HL-60/S4 treated with retinoic acid at 250 ng/mL for 4 days and 3 days (cell line): ENCODE measurements around the gene AAK1.

Source experiments
- in situ Hi-C: fragments of 300-500 bp; cut with MboI; formaldehyde crosslinking; loops from 2 replicates; pipeline ENCODE4 v1.7.0; 2022; ENCODE audit warnings: low sequenced_read_pairs

Gene AAK1

GRCh38 chr2:69546646-69547045 lies 96.9 kb downstream of the AAK1 start:
- in situ Hi-C loops: no loop called here

- in situ Hi-C loops: no loop called here
Measured at GRCh38 chr2:69545477-69545932, 98.0 kb downstream of the AAK1 start.

GRCh38 chr2:69544951-69545350 lies 98.6 kb downstream of the AAK1 start:
- in situ Hi-C loops: no loop called here

GRCh38 chr2:69539549-69539908 lies 104.0 kb downstream of the AAK1 start:
- in situ Hi-C loops: no loop called here

GRCh38 chr2:69538872-69539548 lies 104.5 kb downstream of the AAK1 start:
- in situ Hi-C loops: no loop called here

GRCh38 chr2:69538249-69538648 lies 105.3 kb downstream of the AAK1 start:
- in situ Hi-C loops: no loop called here

- in situ Hi-C loops: no loop called here
Measured at GRCh38 chr2:69535817-69536241, 107.7 kb downstream of the AAK1 start.

- in situ Hi-C loops: no loop called here
Measured at GRCh38 chr2:69531186-69531585, 112.4 kb downstream of the AAK1 start.

- in situ Hi-C loops: no loop called here
Measured at GRCh38 chr2:69529480-69529879, 114.1 kb downstream of the AAK1 start.

GRCh38 chr2:69525261-69525660 lies 118.3 kb downstream of the AAK1 start:
- in situ Hi-C loops: no loop called here

GRCh38 chr2:69524799-69525198 lies 118.7 kb downstream of the AAK1 start:
- in situ Hi-C loops: no loop called here

- in situ Hi-C loops: no loop called here
Measured at GRCh38 chr2:69521747-69522146, 121.8 kb downstream of the AAK1 start.

- in situ Hi-C loops: no loop called here
Measured at GRCh38 chr2:69518841-69519240, 124.7 kb downstream of the AAK1 start.

GRCh38 chr2:69517410-69517809 lies 126.1 kb downstream of the AAK1 start:
- in situ Hi-C loops: no loop called here

- in situ Hi-C loops: no loop called here
Measured at GRCh38 chr2:69514819-69515218, 128.7 kb downstream of the AAK1 start.

GRCh38 chr2:69514406-69514805 lies 129.1 kb downstream of the AAK1 start:
- in situ Hi-C loops: no loop called here

GRCh38 chr2:69512446-69512845 lies 131.1 kb downstream of the AAK1 start:
- in situ Hi-C loops: no loop called here

- in situ Hi-C loops: no loop called here
Measured at GRCh38 chr2:69510204-69510603, 133.3 kb downstream of the AAK1 start.

- in situ Hi-C loops: no loop called here
Measured at GRCh38 chr2:69509750-69510140, 133.8 kb downstream of the AAK1 start.

GRCh38 chr2:69509011-69509749 lies 134.4 kb downstream of the AAK1 start:
- in situ Hi-C loops: no loop called here

GRCh38 chr2:69505710-69506109 lies 137.8 kb downstream of the AAK1 start:
- in situ Hi-C loops: no loop called here

GRCh38 chr2:69501301-69501700 lies 142.2 kb downstream of the AAK1 start:
- in situ Hi-C loops: no loop called here
